ENCODE results near the gene SPATS2L. TPM values are rescaled to one million over a fixed set of nuclear protein-coding genes. Genes with fewer than 3 reads are reported as not detected.

SPATS2L gene
- polyA plus RNA-seq, 1 experiment, result 243 TPM

GRCh38 chr2:200357845-200358244 is 51.4 kb downstream of the SPATS2L start:
- H3K27me3 ChIP-seq (ENCODE audit: control insufficient read depth, insufficient read depth, low read length), result no peaks in the 10 kb centered on the region
- H3K36me3 ChIP-seq (ENCODE audit: control insufficient read depth, insufficient read depth, low read length), result no peaks in the 10 kb centered on the region
- no peak overlapping the region for H3K4me3 ChIP-seq (ENCODE audit: low read depth, low read length)
- no peak for DNase-seq (ENCODE audit: low read depth)
- CTCF ChIA-PET, result interaction anchor here (1.0 to 1.2 kb wide), 2 partner anchors 15 to 373 kb away, joined by 3 to 4 read pairs; no protein-coding TSS in a partner anchor
- TF ChIP-seq CTCF (IDR thresholded peaks at IDR 0.05; ENCODE audit: insufficient read depth, low read depth, low read length), result no peak
- POLR2A ChIA-PET, result interaction anchor here (0.7 kb wide), 1 partner anchor 52 kb away, joined by 3 read pairs; no protein-coding TSS in a partner anchor

GRCh38 chr2:200359552-200359951 is 53.1 kb downstream of the SPATS2L start:
- H3K27me3 ChIP-seq (ENCODE audit: control insufficient read depth, insufficient read depth, low read length), result no peaks in the 10 kb centered on the region
- no peak for DNase-seq (ENCODE audit: low read depth)
- H3K36me3 ChIP-seq (ENCODE audit: control insufficient read depth, insufficient read depth, low read length), result no peaks in the 10 kb centered on the region
- CTCF ChIA-PET, result interaction anchor here (1.1 kb wide), 1 partner anchor 11 kb away, joined by 3 read pairs; no protein-coding TSS in a partner anchor
- no peak for TF ChIP-seq CTCF (IDR thresholded peaks at IDR 0.05; ENCODE audit: insufficient read depth, low read depth, low read length)
- POLR2A ChIA-PET, result interaction anchor here (0.5 to 0.7 kb wide), 2 partner anchors 21 to 357 kb away, joined by 3 read pairs; no protein-coding TSS in a partner anchor
- H3K4me3 ChIP-seq (ENCODE audit: low read depth, low read length), result no peak overlapping the region

- POLR2A ChIA-PET, result no interaction called here
- no peak for TF ChIP-seq CTCF (IDR thresholded peaks at IDR 0.05; ENCODE audit: insufficient read depth, low read depth, low read length)
- CTCF ChIA-PET, result interaction anchor here (0.7 to 1.1 kb wide), 2 partner anchors 11 to 120 kb away, joined by 3 read pairs; no protein-coding TSS in a partner anchor
Measured at GRCh38 chr2:200360364-200360763, 53.9 kb downstream of the SPATS2L start.

GRCh38 chr2:200362202-200362917 is 55.9 kb downstream of the SPATS2L start:
- POLR2A ChIA-PET, result no interaction called here
- H3K27me3 ChIP-seq (ENCODE audit: control insufficient read depth, insufficient read depth, low read length), result no peaks in the 10 kb centered on the region
- DNase-seq (ENCODE audit: low read depth), result no peak
- H3K4me3 ChIP-seq (ENCODE audit: low read depth, low read length), result no peak overlapping the region
- no peak for TF ChIP-seq CTCF (IDR thresholded peaks at IDR 0.05; ENCODE audit: insufficient read depth, low read depth, low read length)
- CTCF ChIA-PET, result interaction anchor here (2.0 kb wide), 1 partner anchor 10 kb away, joined by 7 read pairs; no protein-coding TSS in a partner anchor
- H3K36me3 ChIP-seq (ENCODE audit: control insufficient read depth, insufficient read depth, low read length), result no peaks in the 10 kb centered on the region

More at GRCh38 chr2:200360364-200360763, 53.9 kb downstream of the SPATS2L start:
- DNase-seq (ENCODE audit: low read depth), result no peak
- Histone ChIP-seq H3K27me3 (ENCODE audit: control insufficient read depth, insufficient read depth, low read length) (no peaks in the 10 kb centered on the region), H3K4me3 (ENCODE audit: low read depth, low read length) (no peak overlapping the region), H3K36me3 (ENCODE audit: control insufficient read depth, insufficient read depth, low read length) (no peaks in the 10 kb centered on the region)

GRCh38 chr2:200363279-200363678 is 56.8 kb downstream of the SPATS2L start:
- Histone ChIP-seq H3K27me3 (ENCODE audit: control insufficient read depth, insufficient read depth, low read length) (no peaks in the 10 kb centered on the region), H3K36me3 (ENCODE audit: control insufficient read depth, insufficient read depth, low read length) (no peaks in the 10 kb centered on the region), H3K4me3 (ENCODE audit: low read depth, low read length) (no peak overlapping the region)
- ChIA-PET CTCF (interaction anchor here (0.8 to 2.0 kb wide), 6 partner anchors 9 to 35 kb away, joined by 3 to 7 read pairs (median 4); no protein-coding TSS in a partner anchor), POLR2A (interaction anchor here (0.6 kb wide), 1 partner anchor 28 kb away, joined by 3 read pairs; no protein-coding TSS in a partner anchor)
- DNase-seq (ENCODE audit: low read depth), result no peak
- TF ChIP-seq CTCF (IDR thresholded peaks at IDR 0.05; ENCODE audit: insufficient read depth, low read depth, low read length), result no peak
